Thyroid gland (tissue), 4 donors: ENCODE results near the gene APOL2.

Experiments used
- POLR2A ChIP-seq, 2 donors: fragments of 450-650 bp; IDR thresholded peaks; one replicate each; pipeline ENCODE4 v1.6.1; 2017; ENCODE audit warnings: antibody characterized with exemption in 2 of 2, mild to moderate bottlenecking in 2 of 2, moderate library complexity in 1 of 2
- TF ChIP-seq, protein P1 (sequence below), 6 experiments: fragments of 200-600 bp in 3 of 6; fragments of 450-650 bp in 3 of 6; sonication (generic) in 3 of 6; IDR thresholded peaks; one replicate each; pipeline ENCODE4 v1.5.1; 2016 to 2019; ENCODE audit warnings: antibody characterized with exemption in 6 of 6, mild to moderate bottlenecking in 2 of 6, inconsistent platforms in 1 of 6, moderate library complexity in 1 of 6

DNA sequence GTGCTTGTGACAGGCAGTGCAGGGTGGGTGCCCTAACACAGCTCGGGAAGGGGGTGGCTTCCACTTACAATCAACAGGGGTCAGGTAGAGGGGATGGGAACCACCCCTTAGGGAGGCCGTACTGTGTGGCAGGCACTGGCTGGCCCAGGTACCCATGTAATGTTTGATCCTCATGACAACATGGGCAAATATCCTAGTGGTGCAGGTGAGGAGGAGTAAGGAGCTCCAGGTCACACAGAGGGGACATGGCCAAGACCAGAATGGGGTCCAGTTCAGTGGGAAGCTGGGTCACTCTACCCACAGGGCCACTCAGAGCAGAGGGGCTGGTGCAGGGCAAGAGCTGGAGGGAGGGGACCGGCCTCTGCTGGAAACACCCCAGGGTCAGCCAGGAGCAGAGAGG is 40.8 kb downstream of the APOL2 start:
- TF ChIP-seq, protein P1, sequence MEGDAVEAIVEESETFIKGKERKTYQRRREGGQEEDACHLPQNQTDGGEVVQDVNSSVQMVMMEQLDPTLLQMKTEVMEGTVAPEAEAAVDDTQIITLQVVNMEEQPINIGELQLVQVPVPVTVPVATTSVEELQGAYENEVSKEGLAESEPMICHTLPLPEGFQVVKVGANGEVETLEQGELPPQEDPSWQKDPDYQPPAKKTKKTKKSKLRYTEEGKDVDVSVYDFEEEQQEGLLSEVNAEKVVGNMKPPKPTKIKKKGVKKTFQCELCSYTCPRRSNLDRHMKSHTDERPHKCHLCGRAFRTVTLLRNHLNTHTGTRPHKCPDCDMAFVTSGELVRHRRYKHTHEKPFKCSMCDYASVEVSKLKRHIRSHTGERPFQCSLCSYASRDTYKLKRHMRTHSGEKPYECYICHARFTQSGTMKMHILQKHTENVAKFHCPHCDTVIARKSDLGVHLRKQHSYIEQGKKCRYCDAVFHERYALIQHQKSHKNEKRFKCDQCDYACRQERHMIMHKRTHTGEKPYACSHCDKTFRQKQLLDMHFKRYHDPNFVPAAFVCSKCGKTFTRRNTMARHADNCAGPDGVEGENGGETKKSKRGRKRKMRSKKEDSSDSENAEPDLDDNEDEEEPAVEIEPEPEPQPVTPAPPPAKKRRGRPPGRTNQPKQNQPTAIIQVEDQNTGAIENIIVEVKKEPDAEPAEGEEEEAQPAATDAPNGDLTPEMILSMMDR (IDR thresholded peaks at IDR 0.05), result no peak
- TF ChIP-seq POLR2A (IDR thresholded peaks at IDR 0.05), result no peak
